RWPE2 (cell line): ENCODE measurements around the gene MGAT5B.
A peak's percentile ranks its signal among the peaks of the same experiment; 100 is the strongest.
"Not testable (repeated sequence)": the region's sequence is repeated elsewhere in the genome, so short reads cannot be mapped to it uniquely, and the experiment has no call there.

ENCODE experiments used
- ATAC-seq: fragments of 200-7000 bp; cut with Tn5 transposase; 3 replicates; pipeline ENCODE4 v1.9.1; 2021; ENCODE audit warnings: low read depth
- DNase-seq: peaks from one replicate; pipeline ENCODE4 v3.0.0-alpha.2; 2020; ENCODE audit warnings: low spot score
- H3K27ac ChIP-seq: fragments of 450-650 bp; 2 replicates; pipeline ENCODE4 v1.5.1; 2017; ENCODE audit warnings: mild to moderate bottlenecking; ENCODE audit not compliant: poor library complexity, severe bottlenecking
- H3K27me3 ChIP-seq: fragments of 250-450 bp; sonication (Bioruptor Pico); 2 replicates; pipeline ENCODE4 v1.5.1; 2021; ENCODE audit warnings: mild to moderate bottlenecking, moderate library complexity; ENCODE audit not compliant: insufficient read depth, poor library complexity, severe bottlenecking
- H3K36me3 ChIP-seq: fragments of 250-450 bp; sonication (Bioruptor Pico); 2 replicates; pipeline ENCODE4 v1.5.1; 2020; ENCODE audit warnings: low read depth, mild to moderate bottlenecking, moderate library complexity
- H3K4me1 ChIP-seq: fragments of 250-450 bp; sonication (Bioruptor Pico); 2 replicates; pipeline ENCODE4 v1.5.1; 2021; ENCODE audit warnings: mild to moderate bottlenecking, moderate library complexity; ENCODE audit not compliant: insufficient read depth, poor library complexity, severe bottlenecking
- H3K4me3 ChIP-seq: fragments of 250-450 bp; sonication (Bioruptor Pico); 2 replicates; pipeline ENCODE4 v1.5.1; 2021; ENCODE audit warnings: mild to moderate bottlenecking, moderate library complexity; ENCODE audit not compliant: severe bottlenecking
- H3K9me3 ChIP-seq: fragments of 250-450 bp; sonication (Bioruptor Pico); 2 replicates; pipeline ENCODE4 v1.5.1; 2021; ENCODE audit warnings: mild to moderate bottlenecking, moderate library complexity; ENCODE audit not compliant: severe bottlenecking
- CTCF ChIP-seq: fragments of 450-650 bp; IDR thresholded peaks from one replicate; pipeline ENCODE4 v1.5.1; 2017; ENCODE audit warnings: mild to moderate bottlenecking, moderate library complexity; ENCODE audit not compliant: poor library complexity, severe bottlenecking

MGAT5B gene

DNA sequence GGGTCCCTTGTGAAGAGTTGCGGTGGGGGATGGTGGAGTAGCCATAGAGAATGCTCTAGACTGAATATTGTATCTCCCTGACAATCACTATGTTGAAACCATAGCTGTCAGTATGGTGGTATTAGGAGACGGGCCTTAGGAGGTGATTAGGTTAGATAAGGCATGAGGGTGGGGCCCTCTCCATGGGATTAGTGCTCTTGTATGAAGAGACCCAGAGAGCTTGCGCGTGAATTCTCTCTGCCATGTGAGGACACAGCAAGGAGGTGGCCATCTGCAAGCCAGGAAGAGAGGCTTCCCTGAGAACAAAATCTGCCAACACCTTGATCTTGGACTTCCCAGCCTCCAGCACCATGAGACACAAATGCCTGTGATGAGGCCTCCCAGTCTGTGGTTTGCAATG, 34.5 kb upstream of the MGAT5B start:
- Histone ChIP-seq H3K9me3 (no peaks in the 10 kb centered on the region), H3K27me3 (no peaks in the 10 kb centered on the region), H3K27ac (no peak overlapping the region), H3K4me3 (no peak overlapping the region), H3K36me3 (no peaks in the 10 kb centered on the region), H3K4me1 (no peaks in the 10 kb centered on the region)
- no peak for ATAC-seq
- DNase-seq = no peak
- TF ChIP-seq CTCF = no peak

GRCh38 chr17:76834870-76835269, 33.3 kb upstream of the MGAT5B start:
- Histone ChIP-seq H3K27me3 (peaks cover under 1% of the 10 kb centered on the region), H3K4me3 (no peak overlapping the region), H3K4me1 (no peaks in the 10 kb centered on the region), H3K27ac (no peak overlapping the region), H3K9me3 (no peaks in the 10 kb centered on the region), H3K36me3 (no peaks in the 10 kb centered on the region)
- TF ChIP-seq CTCF = no peak
- DNase-seq (no peak), ATAC-seq (no peak)

DNA sequence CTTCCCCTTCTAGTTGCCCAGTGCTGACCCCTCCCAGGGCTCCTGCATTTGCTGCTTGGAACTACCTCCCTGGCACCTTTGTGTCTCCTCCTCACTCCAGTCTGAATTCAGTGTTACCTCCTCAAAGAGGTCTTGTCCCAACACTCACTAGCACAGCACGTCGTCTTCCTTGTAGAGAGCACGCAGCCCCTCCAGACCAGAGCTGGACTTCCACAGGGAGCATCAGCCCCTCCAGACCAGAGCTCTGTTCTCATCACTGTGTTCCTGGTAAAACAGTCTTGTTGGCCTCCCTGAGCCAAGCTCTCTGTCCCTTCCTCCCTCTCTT, 27.8 kb upstream of the MGAT5B start:
- peak; percentile 18; the same call in 1 of the 3 replicates for ATAC-seq
- no peak for TF ChIP-seq CTCF
- Histone ChIP-seq H3K36me3 (no peaks in the 10 kb centered on the region), H3K9me3 (peaks cover 2% of the 10 kb centered on the region), H3K27me3 (peaks cover 35% of the 10 kb centered on the region), H3K4me3 (no peak overlapping the region), H3K27ac (no peak overlapping the region), H3K4me1 (no peaks in the 10 kb centered on the region)
- DNase-seq = no peak

GRCh38 chr17:76840884-76841775, 27.1 kb upstream of the MGAT5B start:
- Histone ChIP-seq H3K27me3 (peaks cover 35% of the 10 kb centered on the region), H3K36me3 (no peaks in the 10 kb centered on the region), H3K4me1 (no peaks in the 10 kb centered on the region), H3K4me3 (no peak overlapping the region), H3K9me3 (peaks cover 2% of the 10 kb centered on the region), H3K27ac (no peak overlapping the region)
- no peak for ATAC-seq
- TF ChIP-seq CTCF = no peak
- DNase-seq = no peak

- peaks cover 2% of the 10 kb centered on the region for H3K9me3 ChIP-seq
- peaks cover 35% of the 10 kb centered on the region for H3K27me3 ChIP-seq
- H3K4me1 ChIP-seq = no peaks in the 10 kb centered on the region
- DNase-seq (no peak), ATAC-seq (0 out of 3 replicates have a peak, but pooled peaks have one; percentile 26)
- no peak overlapping the region for H3K4me3 ChIP-seq
- no peaks in the 10 kb centered on the region for H3K36me3 ChIP-seq
- no peak overlapping the region for H3K27ac ChIP-seq
- TF ChIP-seq CTCF = no peak
Measured at GRCh38 chr17:76841776-76842405, 26.3 kb upstream of the MGAT5B start.

DNA sequence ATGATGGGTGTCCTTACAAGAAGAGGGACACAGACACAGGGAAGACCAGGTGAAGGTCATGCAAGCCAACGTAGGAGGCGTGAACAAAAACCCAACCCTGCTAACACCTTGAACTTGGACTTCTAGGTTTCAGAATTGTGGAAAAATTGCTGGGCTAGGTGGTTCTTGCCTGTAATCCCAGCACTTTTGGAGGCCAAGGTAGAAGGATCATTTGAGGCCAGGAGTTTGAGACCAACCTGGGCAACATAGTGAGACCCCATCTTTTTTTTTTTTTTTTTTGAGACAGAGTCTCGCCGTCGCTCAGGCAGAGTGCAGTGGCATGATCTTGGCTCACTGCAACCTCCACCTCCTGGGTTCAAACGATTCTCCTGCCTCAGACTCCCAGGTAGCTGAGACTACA, 25.1 kb upstream of the MGAT5B start:
- not testable (repeated sequence) for DNase-seq, H3K4me3 ChIP-seq, ATAC-seq, H3K27ac ChIP-seq, H3K36me3 ChIP-seq, H3K4me1 ChIP-seq, H3K9me3 ChIP-seq
- peaks cover 35% of the 10 kb centered on the region for H3K27me3 ChIP-seq
